Nephron progenitor cell (in vitro differentiated cells): ENCODE data around the gene PSMD13.

Experiments used
- DNase-seq: peaks from one replicate; pipeline ENCODE4 v3.0.0; 2021
- H3K27ac Mint-ChIP-seq: 2 replicates; pipeline ENCODE4 v1.8.0; 2021; ENCODE audit warnings: mild to moderate bottlenecking, moderate library complexity, mixed read lengths
- H3K27me3 Mint-ChIP-seq: 2 replicates; pipeline ENCODE4 v1.8.0; 2021; ENCODE audit warnings: mild to moderate bottlenecking, low read depth, mixed read lengths; ENCODE audit not compliant: poor library complexity
- H3K36me3 Mint-ChIP-seq: 2 replicates; pipeline ENCODE4 v1.8.0; 2021; ENCODE audit warnings: low read depth, mixed read lengths
- H3K4me1 Mint-ChIP-seq: 2 replicates; pipeline ENCODE4 v1.8.0; 2021; ENCODE audit warnings: mixed read lengths
- H3K4me3 Mint-ChIP-seq: 2 replicates; pipeline ENCODE4 v1.8.0; 2021; ENCODE audit warnings: mild to moderate bottlenecking, moderate library complexity, mixed read lengths
- H3K9me3 Mint-ChIP-seq: 2 replicates; pipeline ENCODE4 v1.8.0; 2021; ENCODE audit warnings: mild to moderate bottlenecking, moderate library complexity, mixed read lengths
- CTCF ChIP-seq: fragments of 200-600 bp; sonication (generic); IDR thresholded peaks from 2 replicates; pipeline ENCODE4 v1.5.0; 2021; ENCODE audit warnings: antibody characterized with exemption

PSMD13 gene

GRCh38 chr11:250274-250673 is 13.5 kb downstream of the PSMD13 start:
- H3K4me1 Mint-ChIP-seq, result peaks cover 6% of the 10 kb centered on the region
- DNase-seq, result no peak
- H3K27ac Mint-ChIP-seq, result no peak overlapping the region
- H3K9me3 Mint-ChIP-seq, result no peaks in the 10 kb centered on the region
- peaks cover 2% of the 10 kb centered on the region for H3K27me3 Mint-ChIP-seq
- H3K36me3 Mint-ChIP-seq, result peaks cover 63% of the 10 kb centered on the region
- H3K4me3 Mint-ChIP-seq, result no peak overlapping the region
- no peak for TF ChIP-seq CTCF

DNA sequence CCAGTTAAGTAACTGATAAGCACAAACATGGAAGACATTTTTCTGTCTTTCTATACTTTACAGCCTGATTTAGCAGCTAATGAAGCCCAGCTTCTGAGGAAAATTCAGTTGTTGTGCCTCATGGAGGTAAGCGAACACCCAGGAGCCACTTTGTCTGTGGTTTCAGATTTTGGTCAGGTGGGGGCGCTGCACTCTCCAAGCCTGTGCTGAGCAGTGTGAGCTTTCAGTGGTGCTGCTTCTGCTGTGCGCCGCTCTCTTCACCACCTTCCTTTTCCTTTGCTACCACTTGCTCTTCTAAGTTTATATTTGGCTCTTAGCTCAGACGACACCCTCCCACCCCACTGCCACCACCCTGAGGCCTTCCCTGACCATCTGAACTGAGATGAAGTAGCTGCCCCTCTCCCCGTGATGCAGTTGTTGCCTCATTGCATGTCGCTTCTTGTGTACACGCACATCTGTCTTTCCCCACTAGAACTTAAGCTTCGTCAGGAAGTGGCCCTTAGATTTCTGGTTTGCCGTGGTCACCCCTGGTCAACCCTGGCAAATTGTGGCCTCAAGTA is 14.0 kb downstream of the PSMD13 start:
- H3K27ac Mint-ChIP-seq, result peak overlapping the region; percentile 82
- H3K36me3 Mint-ChIP-seq, result peaks cover 58% of the 10 kb centered on the region
- H3K4me1 Mint-ChIP-seq, result peaks cover 6% of the 10 kb centered on the region
- DNase-seq, result peak; percentile 77
- H3K4me3 Mint-ChIP-seq, result no peak overlapping the region
- H3K9me3 Mint-ChIP-seq, result no peaks in the 10 kb centered on the region
- H3K27me3 Mint-ChIP-seq, result peaks cover 2% of the 10 kb centered on the region
- TF ChIP-seq CTCF, result peak; percentile 72

- Mint-ChIP-seq H3K4me3 (no peak overlapping the region), H3K4me1 (peaks cover 6% of the 10 kb centered on the region), H3K27me3 (peaks cover 2% of the 10 kb centered on the region), H3K36me3 (peaks cover 52% of the 10 kb centered on the region), H3K9me3 (no peaks in the 10 kb centered on the region), H3K27ac (no peak overlapping the region)
- DNase-seq, result no peak
- TF ChIP-seq CTCF, result no peak
Observed at GRCh38 chr11:251550-251949, 14.8 kb downstream of the PSMD13 start.

DNA sequence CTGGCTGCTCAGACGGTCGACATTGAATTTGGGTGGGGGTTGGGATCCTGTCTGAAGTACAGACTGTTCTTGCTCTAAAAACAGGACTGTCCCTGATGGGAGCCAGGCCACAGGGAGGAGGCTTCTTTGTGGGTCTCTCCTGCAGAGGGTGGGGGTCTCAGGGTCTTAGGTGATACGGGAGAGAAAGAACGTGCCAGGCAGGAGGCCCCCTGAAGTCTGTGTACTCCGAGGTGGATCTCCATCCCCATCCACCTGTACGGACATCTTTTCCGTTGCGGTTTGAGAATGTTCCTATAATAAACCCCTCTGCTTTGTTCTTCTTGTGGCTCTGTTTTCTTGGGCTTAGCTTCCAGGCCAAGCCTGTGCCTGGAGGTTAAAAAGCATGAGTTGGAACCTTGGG is 15.9 kb downstream of the PSMD13 start:
- Mint-ChIP-seq H3K27me3 (peaks cover 2% of the 10 kb centered on the region), H3K36me3 (peaks cover 43% of the 10 kb centered on the region), H3K9me3 (no peaks in the 10 kb centered on the region), H3K4me3 (no peak overlapping the region), H3K27ac (no peak overlapping the region), H3K4me1 (peaks cover 11% of the 10 kb centered on the region)
- TF ChIP-seq CTCF, result no peak
- DNase-seq, result no peak

DNA sequence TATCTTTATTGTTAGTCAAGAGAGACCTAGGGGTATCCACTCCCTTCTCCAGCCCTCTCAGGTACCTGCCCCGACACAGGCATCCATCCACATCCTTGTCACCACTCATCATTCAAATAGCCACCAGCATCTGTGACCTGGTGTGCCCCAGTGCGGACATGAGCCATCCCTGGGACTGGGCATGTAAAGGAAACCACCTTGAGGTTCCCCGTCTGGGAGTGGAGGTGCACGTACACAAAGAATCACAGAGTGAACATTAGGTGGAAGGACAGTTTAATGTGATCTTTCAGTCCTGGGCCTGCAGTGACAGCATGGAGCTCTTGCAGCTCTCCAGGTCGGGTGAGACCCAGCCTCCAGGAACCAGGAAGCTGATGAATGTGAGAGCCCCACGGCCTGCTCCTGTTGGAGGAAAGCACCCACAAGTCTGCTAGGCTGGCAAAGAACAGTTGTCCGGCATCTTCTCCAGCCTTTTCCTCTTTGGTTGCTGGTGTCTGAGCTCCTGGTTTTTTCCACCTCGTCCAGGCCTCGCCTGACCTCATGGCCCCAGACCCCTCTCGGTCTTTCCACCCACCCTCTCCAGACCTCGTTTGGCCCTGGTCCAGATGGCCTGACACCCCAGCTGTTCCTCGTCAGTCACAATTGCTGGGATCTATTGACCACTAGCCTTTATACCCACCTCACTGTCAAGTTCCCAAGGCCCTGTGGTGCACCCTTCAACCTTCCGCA is 16.5 kb downstream of the PSMD13 start:
- H3K27ac Mint-ChIP-seq, result peak overlapping the region; percentile 93
- H3K4me1 Mint-ChIP-seq, result peaks cover 11% of the 10 kb centered on the region
- no peak overlapping the region for H3K4me3 Mint-ChIP-seq
- H3K36me3 Mint-ChIP-seq, result peaks cover 36% of the 10 kb centered on the region
- DNase-seq, result no peak
- no peaks in the 10 kb centered on the region for H3K9me3 Mint-ChIP-seq
- no peak for TF ChIP-seq CTCF
- H3K27me3 Mint-ChIP-seq, result peaks cover 7% of the 10 kb centered on the region

GRCh38 chr11:253886-254270 is 17.1 kb downstream of the PSMD13 start:
- peaks cover 7% of the 10 kb centered on the region for H3K27me3 Mint-ChIP-seq
- no peaks in the 10 kb centered on the region for H3K9me3 Mint-ChIP-seq
- no peak for TF ChIP-seq CTCF
- H3K27ac Mint-ChIP-seq, result peak overlapping the region; percentile 93
- DNase-seq, result no peak
- H3K36me3 Mint-ChIP-seq, result peaks cover 32% of the 10 kb centered on the region
- peaks cover 11% of the 10 kb centered on the region for H3K4me1 Mint-ChIP-seq
- H3K4me3 Mint-ChIP-seq, result no peak overlapping the region
